NOMO-1 (cell line): ENCODE data around the gene IL12RB2.

Experiments
- DNase-seq, 2 experiments: peaks; one replicate each; lab custom pipeline; 2025; ENCODE audit not compliant: unreplicated experiment in 2 of 2; lab: John Stamatoyannopoulos, UW

Gene IL12RB2

DNA sequence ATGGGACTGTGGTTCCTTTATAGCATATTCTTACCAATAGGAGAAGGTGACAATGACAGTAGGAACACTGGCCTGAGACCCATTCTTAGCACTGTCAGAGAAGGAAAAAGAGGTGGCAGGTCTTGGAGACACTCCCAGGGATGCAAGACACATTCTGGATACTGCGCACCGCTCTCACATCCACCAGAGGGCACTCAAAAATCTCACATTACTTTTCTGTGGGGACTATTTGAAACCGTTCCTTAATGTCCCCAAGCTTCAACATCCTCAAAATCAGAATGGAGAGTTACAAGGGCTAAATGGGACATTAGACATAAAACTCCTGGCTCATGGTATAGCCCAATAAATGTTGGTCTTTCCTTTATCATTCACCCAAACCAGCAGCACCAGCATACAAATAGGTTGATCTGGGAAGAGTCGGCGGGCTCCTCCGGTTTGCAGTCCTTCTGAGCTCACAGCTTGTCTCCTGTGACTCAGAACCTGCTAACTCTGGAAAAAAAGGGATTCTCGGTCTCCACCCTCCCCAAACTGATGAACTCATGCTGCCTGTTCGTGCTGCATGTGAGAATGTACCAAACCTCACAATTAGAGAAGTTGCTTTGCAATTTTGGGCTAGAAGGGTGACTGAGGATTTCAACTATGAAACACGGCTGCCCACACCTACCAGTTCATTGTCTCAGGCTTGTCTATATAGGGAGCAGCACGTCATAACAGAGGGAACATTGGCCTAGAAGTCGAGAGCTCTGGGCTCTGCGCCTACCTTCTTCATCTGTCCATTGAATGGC, 40.2 kb downstream of the IL12RB2 start:
- DNase-seq = no peak

DNA sequence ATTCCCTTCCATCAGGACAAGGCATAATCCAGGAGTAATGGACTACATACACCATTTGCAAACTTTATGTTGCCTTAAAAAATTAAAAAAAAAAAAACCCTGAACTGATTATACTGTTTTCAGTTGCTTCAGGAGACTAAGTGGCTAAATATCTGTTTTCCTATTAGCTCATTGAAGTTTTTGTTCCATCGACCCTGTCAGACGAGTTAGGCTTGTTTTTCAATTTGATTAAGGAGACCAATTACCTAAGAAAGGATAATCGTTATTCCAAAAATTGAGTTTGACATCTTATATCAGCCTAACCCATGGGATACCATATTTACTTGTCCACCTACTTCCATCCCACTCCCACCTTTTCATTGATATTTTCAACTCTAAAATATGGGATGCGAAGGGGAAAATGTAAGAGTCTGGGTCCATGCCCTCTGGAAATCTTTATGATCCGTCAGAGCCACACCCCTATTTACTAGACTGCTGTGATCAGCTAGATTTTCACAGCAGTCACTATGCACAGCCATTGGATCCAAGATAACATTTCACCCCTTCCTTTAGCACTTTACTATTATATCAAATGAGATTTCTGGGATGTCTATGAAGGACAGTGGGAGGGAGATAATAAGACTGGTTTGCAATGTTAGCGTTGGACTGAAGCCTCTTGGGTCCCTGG, 41.0 kb downstream of the IL12RB2 start:
- no peak for DNase-seq

DNA sequence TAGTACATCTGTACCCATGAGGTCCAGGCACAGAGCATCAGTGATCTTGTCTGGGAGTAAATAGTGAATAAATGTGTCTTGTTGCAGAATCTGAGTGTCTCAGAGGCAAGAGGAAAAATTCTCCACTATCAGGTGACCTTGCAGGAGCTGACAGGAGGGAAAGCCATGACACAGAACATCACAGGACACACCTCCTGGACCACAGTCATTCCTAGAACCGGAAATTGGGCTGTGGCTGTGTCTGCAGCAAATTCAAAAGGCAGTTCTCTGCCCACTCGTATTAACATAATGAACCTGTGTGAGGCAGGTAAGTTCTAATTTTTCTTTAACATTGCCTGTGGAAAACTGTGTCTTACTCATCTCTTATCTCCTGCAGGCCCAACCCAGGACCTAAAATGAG, 43.1 kb downstream of the IL12RB2 start:
- no peak for DNase-seq

DNA sequence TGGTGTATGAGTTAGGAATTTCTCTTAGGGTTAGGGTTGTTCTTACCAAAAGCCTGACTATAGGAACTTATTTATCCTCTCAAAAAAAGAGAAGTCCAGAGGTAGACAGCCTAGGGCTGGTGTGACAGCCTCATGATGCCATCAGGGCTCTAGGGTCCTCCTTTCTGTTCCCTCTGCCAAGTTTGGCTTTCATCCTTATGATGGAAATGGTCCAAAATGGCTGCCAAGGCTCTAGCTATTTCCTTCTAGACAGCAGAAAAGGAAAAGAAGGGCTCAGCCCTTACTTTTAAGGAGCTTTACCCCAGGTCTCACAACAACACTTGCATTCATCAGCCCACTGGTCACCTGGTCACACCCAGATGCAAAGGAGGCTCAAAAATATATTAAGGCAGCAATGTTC, 44.5 kb downstream of the IL12RB2 start:
- no peak for DNase-seq

DNA sequence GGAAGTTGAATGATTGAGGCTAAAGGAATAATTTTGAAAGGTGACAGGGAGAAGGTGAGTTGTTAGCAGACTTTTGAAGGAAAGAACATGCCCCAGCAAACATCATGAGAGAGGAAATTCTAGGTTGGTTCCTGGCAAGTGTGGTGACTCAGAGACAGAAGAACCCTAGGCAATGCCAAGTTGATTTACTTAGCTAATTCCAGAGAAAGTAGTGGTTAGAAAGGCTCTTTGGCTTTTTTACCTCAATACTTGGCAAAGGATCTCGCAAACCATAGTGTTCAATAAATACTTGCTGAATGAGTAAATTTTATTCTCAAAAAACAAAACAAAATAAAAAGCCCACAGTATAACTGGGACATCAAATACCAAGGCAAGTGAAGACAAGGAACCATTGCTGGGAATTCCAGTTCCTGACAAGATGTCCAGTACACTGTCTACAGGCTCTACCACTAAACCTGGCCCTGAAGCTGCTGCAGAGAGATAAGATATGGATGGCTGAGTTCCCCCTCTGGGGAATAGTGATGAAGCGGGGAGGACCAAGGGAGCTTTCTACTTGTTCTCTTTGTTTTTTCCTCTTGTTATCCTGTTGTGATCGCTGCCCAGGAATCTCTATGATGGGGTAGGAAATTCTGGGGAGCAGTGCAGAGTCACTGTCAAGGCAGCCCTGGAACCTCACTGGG, 48.2 kb downstream of the IL12RB2 start:
- no peak for DNase-seq

DNA sequence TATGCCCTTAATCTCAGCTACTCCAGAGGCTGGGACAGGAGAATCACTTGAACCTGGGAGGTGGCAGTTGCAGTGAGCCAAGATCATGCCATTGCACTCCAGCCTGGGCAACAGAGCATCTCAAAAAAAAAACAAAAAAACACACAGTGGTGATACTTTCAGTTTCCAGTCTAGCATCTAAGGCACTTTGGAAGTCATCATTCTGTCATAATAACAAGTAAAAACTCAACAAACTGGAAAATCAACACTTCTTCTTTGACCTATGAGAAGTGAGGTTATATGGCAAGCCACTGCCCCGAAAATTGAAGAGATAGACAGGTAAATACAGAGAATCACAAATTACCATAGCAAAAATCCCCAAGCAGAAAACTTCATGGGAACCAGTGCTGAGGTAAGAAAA, 51.9 kb downstream of the IL12RB2 start:
- no peak for DNase-seq

DNA sequence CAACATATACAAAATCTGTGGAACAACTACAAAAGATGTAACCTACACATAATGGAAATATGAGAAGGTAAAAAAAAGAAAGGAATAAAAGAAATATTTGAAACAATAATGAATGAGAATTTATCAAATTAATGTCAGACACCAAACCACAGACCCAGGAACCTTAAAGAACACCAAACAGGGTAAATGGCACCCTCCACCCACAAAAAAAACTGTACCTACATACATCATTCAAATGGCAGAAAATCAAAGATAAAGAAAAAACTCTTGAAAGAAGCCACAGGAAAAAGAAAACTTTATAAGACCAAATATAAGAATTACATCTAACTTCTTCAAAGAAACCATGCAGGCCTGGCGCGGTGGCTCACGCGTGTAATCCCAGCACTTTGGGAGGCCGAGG, 54.0 kb downstream of the IL12RB2 start:
- no peak for DNase-seq

DNA sequence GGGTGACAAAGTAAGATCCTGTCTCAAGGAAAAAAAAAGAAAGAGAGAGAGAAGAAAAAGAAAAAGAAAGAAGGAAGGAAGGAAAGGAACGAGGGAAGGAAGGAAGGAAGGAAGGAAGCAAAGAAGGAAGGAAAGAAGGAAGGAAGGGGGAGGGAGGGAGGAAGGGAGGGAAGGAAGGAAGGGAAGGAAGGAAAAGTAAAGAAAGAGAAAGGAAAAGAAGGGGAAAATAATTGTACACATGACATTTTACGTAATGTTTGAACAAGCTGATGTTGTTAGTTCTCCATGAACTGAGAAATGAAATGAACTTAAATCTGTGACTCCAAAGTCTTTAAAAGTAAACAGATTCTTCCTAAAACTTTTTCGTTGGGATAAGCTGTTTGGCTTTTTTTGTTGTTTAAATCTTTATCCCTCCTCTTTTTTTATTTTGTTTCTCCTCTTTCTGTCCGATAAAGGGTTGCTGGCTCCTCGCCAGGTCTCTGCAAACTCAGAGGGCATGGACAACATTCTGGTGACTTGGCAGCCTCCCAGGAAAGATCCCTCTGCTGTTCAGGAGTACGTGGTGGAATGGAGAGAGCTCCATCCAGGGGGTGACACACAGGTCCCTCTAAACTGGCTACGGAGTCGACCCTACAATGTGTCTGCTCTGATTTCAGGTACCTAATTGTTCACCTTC, 59.8 kb downstream of the IL12RB2 start:
- no peak for DNase-seq

DNA sequence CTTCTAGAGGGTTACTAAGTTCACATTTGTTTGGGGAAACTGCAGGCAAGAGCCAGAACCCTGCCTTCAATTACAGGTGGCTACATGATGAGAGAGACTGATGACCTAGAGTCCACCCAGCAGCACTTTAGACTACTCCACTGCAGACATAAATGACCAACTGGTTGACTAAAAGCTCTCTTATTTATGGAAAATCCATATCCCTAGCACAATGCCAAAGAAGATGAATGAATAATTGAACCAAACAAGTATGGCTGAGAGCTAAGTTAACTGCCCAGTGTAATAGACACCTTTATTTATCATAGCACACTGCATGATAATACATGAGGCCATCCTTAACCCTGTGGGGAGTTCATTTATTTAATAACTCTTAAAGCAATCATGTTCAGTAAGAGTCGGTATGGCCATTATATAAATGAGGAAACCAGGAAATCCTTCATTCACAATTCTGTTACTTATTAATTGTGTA, 60.4 kb downstream of the IL12RB2 start:
- DNase-seq = no peak

DNA sequence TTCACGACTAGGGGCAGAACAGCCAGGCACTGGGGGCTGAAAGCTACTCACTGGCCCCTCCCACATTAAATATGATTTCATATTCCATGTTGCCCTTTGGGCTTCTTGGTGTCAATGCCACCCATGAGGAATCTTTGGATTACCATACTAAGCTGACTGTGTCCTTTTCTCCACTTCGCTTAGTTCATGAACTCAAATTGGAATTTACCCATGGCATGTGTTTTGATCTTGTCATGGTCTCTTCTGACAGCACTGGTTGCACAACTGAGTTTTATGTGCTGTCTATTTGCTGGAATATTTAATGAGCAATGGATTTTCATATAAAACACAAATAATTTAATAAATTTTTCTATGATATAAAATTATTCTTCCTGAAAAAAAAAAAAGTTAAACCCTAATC, 63.4 kb downstream of the IL12RB2 start:
- DNase-seq = no peak

DNA sequence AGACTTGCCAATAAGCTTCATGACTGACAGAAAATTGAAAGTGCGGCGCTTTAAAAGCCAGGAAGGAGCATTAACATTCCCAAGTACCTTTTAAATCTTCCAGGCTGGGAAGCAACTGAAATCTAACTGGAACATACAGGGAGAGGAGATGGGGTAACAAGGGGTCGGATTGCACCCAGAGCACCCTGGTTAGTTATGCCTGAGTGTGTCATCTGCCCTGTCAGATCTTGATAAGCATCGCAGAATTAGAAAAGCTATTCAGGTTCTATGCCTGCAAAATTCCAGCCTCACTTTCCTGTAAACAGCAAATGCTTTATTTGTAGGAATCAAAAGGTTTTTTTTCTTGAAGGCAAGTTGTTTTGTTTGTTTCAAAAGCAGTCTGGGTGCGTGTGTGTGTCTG, 64.0 kb downstream of the IL12RB2 start:
- DNase-seq = no peak

DNA sequence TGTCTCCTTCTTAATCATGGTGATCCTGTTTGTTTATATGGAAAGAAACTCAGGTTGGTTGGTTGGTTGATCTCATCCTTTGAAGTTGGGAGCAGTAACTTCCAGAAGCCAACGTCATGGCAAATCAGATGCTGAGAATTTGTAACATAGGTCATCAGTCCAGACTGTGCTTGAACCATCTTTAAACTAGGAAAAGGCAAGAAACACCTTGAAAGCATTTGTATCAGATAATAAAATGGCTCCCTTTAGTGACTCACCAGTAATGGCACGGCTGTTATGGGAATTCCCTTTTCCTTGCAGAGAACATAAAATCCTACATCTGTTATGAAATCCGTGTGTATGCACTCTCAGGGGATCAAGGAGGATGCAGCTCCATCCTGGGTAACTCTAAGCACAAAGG, 64.5 kb downstream of the IL12RB2 start:
- no peak for DNase-seq

DNA sequence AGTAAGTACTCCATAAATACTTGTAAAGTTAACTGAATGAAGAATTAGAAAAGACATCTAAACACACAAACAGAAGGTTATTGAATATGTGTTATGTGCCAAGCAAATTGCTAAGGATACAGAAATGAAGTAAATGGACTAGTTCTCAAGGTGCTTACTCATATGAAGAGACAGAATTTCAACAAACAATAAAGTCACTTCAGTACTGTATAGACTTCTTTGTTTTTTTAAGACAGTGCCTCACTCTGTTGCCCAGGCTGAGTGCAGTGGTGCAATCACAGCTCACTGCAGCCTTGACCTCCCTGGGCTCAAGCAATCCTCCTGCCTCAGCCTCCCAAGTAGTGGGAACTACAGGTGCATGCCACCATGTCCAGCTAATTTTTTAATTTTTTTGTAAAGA, 65.2 kb downstream of the IL12RB2 start:
- DNase-seq = no peak

DNA sequence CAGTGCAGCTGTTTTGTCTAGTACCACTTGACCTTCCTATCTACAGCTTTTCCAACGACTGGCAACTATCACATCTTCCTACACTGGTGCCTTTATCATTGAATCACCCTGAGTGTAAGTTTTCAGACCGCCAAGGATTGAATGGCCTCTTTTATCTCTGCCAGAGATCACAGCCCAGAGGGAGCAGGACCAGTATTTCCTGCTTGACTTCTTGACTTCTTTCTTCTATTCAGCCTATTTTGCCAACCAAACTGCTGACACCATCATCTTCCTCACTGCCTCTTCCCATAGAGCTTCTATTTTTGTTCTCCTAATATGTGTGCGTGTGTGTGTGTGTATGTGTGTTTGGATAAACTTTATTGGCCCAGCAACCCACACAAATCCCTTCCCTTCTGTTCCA, 68.7 kb downstream of the IL12RB2 start:
- no peak for DNase-seq

DNA sequence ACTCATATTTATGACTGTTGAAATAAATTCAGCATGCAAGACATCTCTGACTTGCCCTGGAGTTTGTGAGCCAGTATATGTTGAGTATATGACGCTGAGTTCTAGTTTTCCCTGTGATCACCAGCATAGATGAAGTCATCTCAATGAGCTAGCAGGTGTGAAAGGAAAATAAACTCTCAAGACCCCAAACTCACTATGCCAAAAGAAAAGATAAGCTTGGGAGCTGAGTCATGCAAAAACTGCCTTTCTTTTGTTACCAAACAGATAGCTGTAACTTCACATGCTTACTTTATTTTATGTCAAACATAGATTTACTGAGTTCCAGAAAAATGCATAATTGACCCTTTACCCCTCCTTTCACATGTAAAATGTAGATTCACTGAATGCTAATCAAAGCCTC, 69.6 kb downstream of the IL12RB2 start:
- no peak for DNase-seq

DNA sequence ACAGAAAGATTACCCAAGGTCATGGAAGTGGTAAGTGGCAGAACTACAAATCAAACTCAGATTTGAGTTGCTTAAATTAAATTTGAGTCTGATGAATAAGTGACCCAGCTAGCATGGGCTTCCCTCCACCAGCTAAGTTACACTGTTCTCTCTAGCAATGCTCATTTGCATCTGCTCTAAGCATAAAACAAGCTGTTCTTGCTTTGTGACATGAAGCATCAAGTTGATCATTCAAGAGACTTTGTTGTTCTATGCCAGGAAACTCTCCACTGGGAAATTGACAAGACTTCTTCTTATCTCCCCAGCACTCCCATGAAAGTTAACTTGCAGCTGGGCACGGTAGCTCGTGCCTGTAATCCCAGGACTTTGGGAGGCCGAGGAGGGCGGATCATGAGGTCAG, 73.5 kb downstream of the IL12RB2 start:
- DNase-seq = no peak

DNA sequence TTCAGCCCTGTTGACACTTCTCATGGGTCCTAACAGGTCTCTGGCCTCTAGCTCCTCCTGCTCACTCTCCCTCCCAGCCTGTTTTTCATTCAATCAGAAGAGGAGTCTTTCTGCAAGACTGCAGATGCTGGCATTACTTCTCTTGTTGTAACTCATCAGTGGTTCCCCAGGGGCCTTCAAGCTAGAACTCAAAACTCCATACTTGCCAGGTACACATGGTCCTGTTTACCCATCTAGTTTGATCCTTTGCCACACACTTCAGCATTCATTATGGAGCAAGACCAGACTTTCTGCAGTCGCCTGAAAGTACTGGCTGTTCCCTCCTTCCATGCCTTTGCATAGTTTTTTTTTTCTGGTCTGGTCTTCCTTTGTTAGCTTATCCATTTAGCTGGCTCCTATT, 74.6 kb downstream of the IL12RB2 start:
- no peak for DNase-seq

DNA sequence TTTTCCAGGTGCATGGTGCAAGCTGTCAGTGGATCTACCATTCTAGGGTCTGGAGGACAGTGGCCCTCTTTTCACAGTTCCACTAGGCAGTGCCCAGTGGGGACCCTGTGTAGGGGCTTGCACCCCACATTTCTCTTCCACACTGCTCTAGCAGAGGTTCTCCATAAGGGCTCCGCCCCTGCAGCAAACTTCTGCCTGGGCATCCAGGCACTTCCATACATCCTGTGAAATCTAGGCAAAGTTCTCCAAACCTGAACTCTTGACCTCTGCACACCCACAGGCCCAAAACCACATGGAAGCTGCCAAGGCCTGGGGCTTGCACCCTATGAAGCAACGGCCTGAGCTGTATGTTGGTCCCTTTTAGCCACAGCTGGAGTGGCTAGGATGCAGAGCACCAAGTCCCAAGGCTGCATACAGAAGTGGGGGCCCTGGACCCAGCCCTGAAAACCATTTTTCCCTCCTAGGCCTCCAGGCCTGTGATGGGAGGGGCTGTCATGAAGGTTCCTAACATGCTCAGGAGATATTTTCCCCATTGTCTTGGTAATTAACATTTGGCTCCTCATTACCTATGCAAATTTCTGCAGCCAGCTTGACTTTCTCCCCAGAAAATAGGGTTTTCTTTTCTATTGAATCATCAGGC, 76.4 kb downstream of the IL12RB2 start:
- no peak for DNase-seq

DNA sequence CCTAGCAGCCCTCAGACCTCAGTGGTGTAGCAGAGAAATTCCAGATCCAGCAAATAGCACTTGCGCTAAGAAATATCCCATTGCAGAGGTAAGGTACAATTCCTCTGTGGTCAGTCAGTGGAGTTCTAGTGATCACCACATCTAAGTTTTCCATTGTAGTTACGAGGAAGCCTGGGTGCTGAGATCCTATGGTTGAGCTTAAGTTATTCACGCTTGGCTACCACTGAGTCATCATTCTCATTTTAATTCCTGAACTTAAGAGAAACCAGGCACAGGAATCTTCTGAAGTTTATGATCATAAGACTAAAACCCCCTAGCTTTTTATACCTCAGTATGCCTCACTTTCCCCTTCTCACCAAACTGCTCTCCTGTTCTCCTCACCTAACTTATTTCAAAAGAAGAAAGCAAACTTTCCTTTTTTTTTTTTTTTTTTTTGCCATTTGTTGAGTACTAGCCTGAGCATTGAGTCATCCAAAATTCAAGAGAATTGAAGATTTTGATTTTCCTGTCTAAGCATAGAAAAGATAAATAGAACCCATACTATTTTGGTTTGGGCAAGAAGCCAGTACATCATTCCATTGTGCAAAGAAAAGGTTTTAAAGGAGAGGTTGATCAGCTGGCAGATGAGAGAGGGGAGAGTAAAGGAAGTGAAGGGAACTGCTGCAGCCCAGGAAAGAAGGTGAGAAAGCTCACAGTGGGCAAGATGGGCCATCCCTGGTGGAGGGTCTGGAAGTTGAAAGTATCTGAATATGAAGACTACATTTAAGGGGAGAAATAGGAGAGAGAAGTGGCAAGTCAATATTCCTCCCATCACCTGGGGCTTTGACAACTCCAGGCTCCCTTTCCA, 82.6 kb downstream of the IL12RB2 start:
- DNase-seq = no peak

DNA sequence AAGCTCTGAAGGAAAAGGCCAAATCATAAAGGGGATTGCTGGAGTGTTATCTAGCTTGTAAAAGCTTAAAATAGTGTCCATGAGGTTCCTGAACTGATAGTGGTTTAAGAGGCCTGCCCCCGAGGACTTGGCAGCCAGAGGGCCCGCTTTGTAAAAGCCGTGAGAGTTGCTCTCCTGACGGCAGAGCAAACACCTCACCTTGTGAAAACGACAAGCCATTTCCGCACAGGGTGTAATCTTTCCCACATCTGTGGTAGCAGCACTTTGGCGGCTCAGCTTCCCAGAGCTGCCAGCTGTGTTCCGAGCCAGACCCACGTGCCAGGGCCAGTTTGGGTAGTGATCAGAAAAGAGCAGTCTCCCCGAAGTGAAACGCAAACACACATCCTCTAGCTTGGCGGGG, 85.6 kb downstream of the IL12RB2 start:
- DNase-seq = no peak
